ENCODE data around the gene POLD1. TPM values are rescaled to one million over a fixed set of nuclear protein-coding genes. Genes with fewer than 3 reads are reported as not detected.

The POLD1 gene
- total RNA-seq, 1 donor from 2014 or later, result 36.7 TPM

GRCh38 chr19:50464348-50464747, 80.2 kb downstream of the POLD1 start:
- peaks cover 29% of the 10 kb centered on the region for H3K4me1 Mint-ChIP-seq
- no peak overlapping the region for H2AFZ ChIP-seq (replicated peaks)
- DNase-seq (ENCODE audit: low spot score), result no peak

GRCh38 chr19:50465000-50465399, 80.9 kb downstream of the POLD1 start:
- Histone ChIP-seq H3K4me2 (no peak overlapping the region), H3K27me3 (no peaks in the 10 kb centered on the region), H4K20me1 (ENCODE audit: low read depth) (no peaks in the 10 kb centered on the region), H3K9ac (no peak overlapping the region), H3K27ac (no peak overlapping the region), H3K36me3 (no peaks in the 10 kb centered on the region), H3K9me3 (ENCODE audit: low read depth) (no peaks in the 10 kb centered on the region), H3K4me3 (no peak overlapping the region), H3K79me2 (ENCODE audit: low read depth) (no peaks in the 10 kb centered on the region), H3K4me1 (peaks cover 10% of the 10 kb centered on the region), H3F3A (ENCODE audit: low read depth) (peaks cover 10% of the 10 kb centered on the region), H2AFZ (replicated peaks) (no peak overlapping the region)
- Mint-ChIP-seq H3K36me3 (no peaks in the 10 kb centered on the region), H3K4me1 (peaks cover 27% of the 10 kb centered on the region), H3K9me3 (no peaks in the 10 kb centered on the region), H3K27me3 (ENCODE audit: insufficient read depth, low read depth) (peaks cover 13% of the 10 kb centered on the region), H3K27ac (peak overlapping the region; percentile 60), H3K4me3 (peak overlapping the region; percentile 36)
- no peak for DNase-seq (ENCODE audit: low spot score)
- TF ChIP-seq EZH2phosphoT487 (IDR thresholded peaks at IDR 0.05) (no peak), CTCF (IDR thresholded peaks at IDR 0.05) (no peak), EZH2 (IDR thresholded peaks at IDR 0.05) (no peak)

More at GRCh38 chr19:50464348-50464747, 80.2 kb downstream of the POLD1 start:
- Histone ChIP-seq H3K27me3 (no peaks in the 10 kb centered on the region), H3K4me2 (no peak overlapping the region), H3K27ac (no peak overlapping the region), H3K9ac (no peak overlapping the region), H3K9me3 (ENCODE audit: low read depth) (no peaks in the 10 kb centered on the region), H3K36me3 (no peaks in the 10 kb centered on the region), H3F3A (ENCODE audit: low read depth) (peaks cover 10% of the 10 kb centered on the region), H4K20me1 (ENCODE audit: low read depth) (no peaks in the 10 kb centered on the region), H3K4me1 (peaks cover 10% of the 10 kb centered on the region), H3K79me2 (ENCODE audit: low read depth) (no peaks in the 10 kb centered on the region), H3K4me3 (no peak overlapping the region)
- H3K4me3 Mint-ChIP-seq, result peak overlapping the region; percentile 33
- peak overlapping the region; percentile 76 for H3K27ac Mint-ChIP-seq
- no peaks in the 10 kb centered on the region for H3K36me3 Mint-ChIP-seq
- no peak for TF ChIP-seq EZH2 (IDR thresholded peaks at IDR 0.05)
- no peak for TF ChIP-seq CTCF (IDR thresholded peaks at IDR 0.05)
- TF ChIP-seq EZH2phosphoT487 (IDR thresholded peaks at IDR 0.05), result no peak
- no peaks in the 10 kb centered on the region for H3K9me3 Mint-ChIP-seq
- peaks cover 8% of the 10 kb centered on the region for H3K27me3 Mint-ChIP-seq (ENCODE audit: insufficient read depth, low read depth)

- H3K79me2 ChIP-seq (ENCODE audit: low read depth), result no peaks in the 10 kb centered on the region
- Mint-ChIP-seq H3K36me3 (no peaks in the 10 kb centered on the region), H3K27ac (peak overlapping the region; percentile 69), H3K4me3 (no peak overlapping the region), H3K27me3 (ENCODE audit: insufficient read depth, low read depth) (peaks cover 17% of the 10 kb centered on the region), H3K9me3 (no peaks in the 10 kb centered on the region), H3K4me1 (peaks cover 20% of the 10 kb centered on the region)
- no peak overlapping the region for H3K9ac ChIP-seq
- H4K20me1 ChIP-seq (ENCODE audit: low read depth), result no peaks in the 10 kb centered on the region
- peaks cover 7% of the 10 kb centered on the region for H3F3A ChIP-seq (ENCODE audit: low read depth)
- TF ChIP-seq CTCF (IDR thresholded peaks at IDR 0.05) (peak; percentile 70), EZH2phosphoT487 (IDR thresholded peaks at IDR 0.05) (no peak), EZH2 (IDR thresholded peaks at IDR 0.05) (no peak)
- no peak overlapping the region for H3K4me3 ChIP-seq
- peak; percentile 82 for DNase-seq (ENCODE audit: low spot score)
- peaks cover 10% of the 10 kb centered on the region for H3K4me1 ChIP-seq
- H3K9me3 ChIP-seq (ENCODE audit: low read depth), result no peaks in the 10 kb centered on the region
- H3K27ac ChIP-seq, result no peak overlapping the region
- H3K36me3 ChIP-seq, result no peaks in the 10 kb centered on the region
- H3K4me2 ChIP-seq, result peak overlapping the region; percentile 45
- no peaks in the 10 kb centered on the region for H3K27me3 ChIP-seq
- peak overlapping the region; percentile 87 for H2AFZ ChIP-seq (replicated peaks)
Measured at GRCh38 chr19:50465986-50466705, 82.0 kb downstream of the POLD1 start.

All from neural progenitor cell (in vitro differentiated cells).